DMS79 (cell line): ENCODE measurements around the gene CST4.
"Not testable (repeated sequence)": the region's sequence is repeated elsewhere in the genome, so short reads cannot be mapped to it uniquely, and the experiment has no call there.

ENCODE experiments used
- DNase-seq: peaks from one replicate; lab custom pipeline; 2025; lab: John Stamatoyannopoulos, UW

CST4 gene

GRCh38 chr20:23659989-23660837, 28.6 kb downstream of the CST4 start:
- no peak for DNase-seq

- not testable (repeated sequence) for DNase-seq
Measured at GRCh38 chr20:23659610-23659988, 29.2 kb downstream of the CST4 start.

- DNase-seq, result no peak
Measured at GRCh38 chr20:23658989-23659609, 29.7 kb downstream of the CST4 start.

- no peak for DNase-seq
Measured at GRCh38 chr20:23658336-23658735, 30.5 kb downstream of the CST4 start.

GRCh38 chr20:23657202-23657601, 31.6 kb downstream of the CST4 start:
- DNase-seq, result no peak

- DNase-seq, result no peak
Measured at GRCh38 chr20:23656372-23656771, 32.5 kb downstream of the CST4 start.

GRCh38 chr20:23655491-23656211, 33.2 kb downstream of the CST4 start:
- DNase-seq, result no peak

GRCh38 chr20:23654717-23655116, 34.1 kb downstream of the CST4 start:
- DNase-seq, result no peak

GRCh38 chr20:23654000-23654399, 34.8 kb downstream of the CST4 start:
- DNase-seq, result no peak

- no peak for DNase-seq
Measured at GRCh38 chr20:23653400-23653938, 35.4 kb downstream of the CST4 start.

GRCh38 chr20:23652926-23653325, 35.9 kb downstream of the CST4 start:
- no peak for DNase-seq

GRCh38 chr20:23652371-23652770, 36.5 kb downstream of the CST4 start:
- no peak for DNase-seq

- DNase-seq, result no peak
Measured at GRCh38 chr20:23651117-23651516, 37.7 kb downstream of the CST4 start.

- DNase-seq, result no peak
Measured at GRCh38 chr20:23649830-23650417, 38.9 kb downstream of the CST4 start.

- no peak for DNase-seq
Measured at GRCh38 chr20:23649242-23649641, 39.6 kb downstream of the CST4 start.

- no peak for DNase-seq
Measured at GRCh38 chr20:23647346-23647745, 41.5 kb downstream of the CST4 start.

- no peak for DNase-seq
Measured at GRCh38 chr20:23646106-23646873, 42.5 kb downstream of the CST4 start.

- no peak for DNase-seq
Measured at GRCh38 chr20:23645575-23645974, 43.3 kb downstream of the CST4 start.

- no peak for DNase-seq
Measured at GRCh38 chr20:23644164-23644563, 44.7 kb downstream of the CST4 start.

GRCh38 chr20:23643659-23644058, 45.2 kb downstream of the CST4 start:
- DNase-seq, result no peak

- no peak for DNase-seq
Measured at GRCh38 chr20:23641936-23642751, 46.7 kb downstream of the CST4 start.
